ENCODE measurements around the gene HLA-DRB1.
"Not testable (repeated sequence)": the region's sequence is repeated elsewhere in the genome, so short reads cannot be mapped to it uniquely, and the experiment has no call there.

Gene HLA-DRB1

DNA sequence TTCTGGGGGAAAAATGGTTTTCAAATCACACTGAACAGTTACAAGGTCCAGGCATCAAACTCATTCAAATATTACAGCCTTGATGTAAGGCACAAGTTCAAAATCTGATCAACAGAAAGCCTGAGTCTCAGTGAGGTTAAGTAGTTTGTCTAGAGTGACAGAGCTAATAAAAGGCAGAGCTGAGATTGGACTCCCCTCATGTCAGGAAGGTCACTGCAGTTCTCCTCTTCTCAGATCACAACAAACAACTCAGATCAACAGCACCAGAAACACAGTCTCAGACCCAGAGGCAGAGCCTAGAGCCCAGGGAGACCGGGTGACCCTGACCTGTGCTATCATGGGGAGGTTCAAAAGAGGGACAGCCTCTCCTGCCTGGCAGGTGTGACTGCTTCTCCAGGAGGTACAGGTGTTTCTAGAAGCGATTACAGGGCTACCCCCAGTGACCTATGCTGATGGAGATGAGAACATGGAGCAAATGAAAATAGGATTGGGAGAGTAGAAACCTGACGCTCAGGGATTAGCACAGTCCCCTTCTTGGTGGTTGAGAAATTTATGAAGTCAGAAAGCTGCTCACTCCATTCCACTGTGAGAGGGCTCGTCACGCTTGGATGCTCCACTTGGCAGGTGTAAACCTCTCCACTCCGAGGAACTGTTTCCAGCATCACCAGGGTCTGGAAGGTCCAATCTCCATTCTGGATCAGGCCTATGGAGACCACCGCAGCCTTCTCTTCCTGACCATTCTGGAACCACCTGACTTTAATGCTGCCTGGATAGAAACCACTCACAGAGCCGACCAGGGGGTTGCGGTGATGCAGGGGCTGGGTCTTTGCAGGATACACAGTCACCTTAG, 35.3 kb downstream of the HLA-DRB1 start:
- DNase-seq = no peak

DNA sequence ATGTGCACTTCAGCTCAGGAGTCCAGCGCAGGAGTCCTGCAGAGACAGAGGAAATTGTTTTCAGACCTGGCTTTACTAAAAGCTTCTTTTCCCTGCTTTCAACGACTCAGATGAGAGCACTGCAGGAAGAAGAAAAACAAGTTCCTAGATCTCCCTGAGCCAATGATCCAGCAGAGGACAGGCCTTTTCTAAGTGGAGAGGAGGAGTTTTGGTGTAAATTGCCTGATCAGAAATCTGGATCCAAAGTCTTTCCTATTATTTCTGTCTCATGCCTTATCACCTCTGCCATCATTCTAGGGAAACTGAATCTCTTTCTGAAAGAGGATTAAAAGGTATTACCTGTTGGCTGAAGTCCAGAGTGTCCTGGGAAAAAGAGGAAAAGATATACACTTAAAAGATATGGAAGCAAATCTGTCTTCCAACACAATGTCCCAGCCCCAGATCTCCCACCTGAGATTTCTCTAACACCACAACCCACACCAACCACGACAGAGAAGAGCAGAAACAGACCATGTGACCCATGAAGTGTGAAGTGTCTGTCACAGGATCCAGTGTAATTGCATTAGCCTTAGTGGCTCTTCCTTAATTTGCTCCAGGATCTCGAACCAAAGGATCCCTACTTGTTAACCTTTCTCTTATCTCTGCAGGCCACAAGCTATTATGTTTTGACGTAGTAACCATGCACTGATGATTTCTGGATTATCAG, 36.5 kb downstream of the HLA-DRB1 start:
- DNase-seq = no peak

DNA sequence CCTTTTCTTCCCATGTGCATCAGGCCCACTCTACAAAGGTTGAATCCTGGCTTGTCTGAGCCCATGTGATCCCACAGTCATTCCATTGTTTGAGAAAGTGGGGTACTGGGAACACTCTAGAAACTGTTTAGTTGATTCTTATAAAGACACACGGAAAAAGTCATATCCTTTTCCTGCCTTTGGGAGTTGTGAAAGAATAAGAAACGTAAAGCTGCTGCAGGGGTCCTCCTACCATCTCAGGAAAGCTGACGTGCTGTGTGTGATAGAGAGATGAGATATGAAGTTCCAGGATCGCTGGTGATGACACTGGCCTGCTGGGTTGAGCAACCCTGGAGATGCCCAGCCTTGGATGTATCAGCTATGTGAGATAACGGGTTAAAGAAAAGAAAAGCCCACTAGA, 38.2 kb downstream of the HLA-DRB1 start:
- DNase-seq = no peak

- DNase-seq = no peak
Measured at GRCh38 chr6:32539839-32540238, 49.8 kb downstream of the HLA-DRB1 start.

- not testable (repeated sequence) for DNase-seq
Measured at GRCh38 chr6:32530431-32530793, 59.2 kb downstream of the HLA-DRB1 start.

DNA sequence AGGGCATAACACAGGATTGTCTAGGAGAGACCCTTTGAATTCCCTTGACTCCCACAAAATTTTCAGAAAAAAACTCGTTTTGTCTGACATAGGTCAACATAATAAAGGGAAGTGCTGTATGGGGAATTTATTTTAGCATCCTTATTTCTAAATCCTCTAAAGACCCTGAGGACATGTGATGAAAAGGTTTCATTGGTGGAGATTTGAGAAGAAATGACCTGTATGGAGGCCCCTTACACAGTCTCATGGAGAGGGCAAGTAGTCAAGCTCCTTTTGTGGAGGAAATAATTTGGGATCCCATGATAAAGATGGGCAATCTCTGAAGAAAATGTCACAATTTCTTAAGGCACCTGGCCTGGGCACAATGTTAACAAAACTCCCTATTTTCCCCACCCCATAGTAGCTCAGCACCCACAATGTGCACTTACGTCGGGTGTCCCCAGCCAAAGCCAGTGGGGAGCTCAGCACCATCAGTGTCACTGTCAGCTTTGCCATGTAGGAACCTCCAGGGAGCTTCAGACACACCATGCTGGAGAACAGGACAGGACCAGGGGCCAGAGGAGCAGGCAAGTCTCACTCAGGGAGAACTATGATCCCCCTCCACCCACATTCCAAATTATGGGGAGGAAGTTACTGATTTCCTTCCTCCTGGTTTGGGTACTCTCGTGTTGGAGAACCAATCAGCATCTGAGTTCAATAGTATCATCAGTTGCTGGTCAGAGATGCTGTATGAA, 59.8 kb downstream of the HLA-DRB1 start, which contains the start of gene HLA-DRB5:
Gene HLA-DRB5, minus strand, starts transcription at position 591 of the 734 bp plus-strand sequence. Its CDS starts 63 bp downstream, at position 528.
- no peak for DNase-seq

All from activated effector memory CD4-positive, alpha-beta T cell treated with Interleukin-2 at 50 U/mL for 16 hours (primary cell).